ENCODE results near the gene DDIT4. TPM values are rescaled to one million over a fixed set of nuclear protein-coding genes. Genes with fewer than 3 reads are reported as not detected.
A peak's percentile ranks its signal among the peaks of the same experiment; 100 is the strongest.

The DDIT4 gene
- total and polyA plus RNA-seq, 9 of the 15 experiments (the other 6 are each of a cell fraction or from before 2014, with no cell fraction given), result 8.2 to 675 (median 159) TPM

GRCh38 chr10:72277996-72278667, 4.4 kb downstream of the DDIT4 start (continued):
- TF ChIP-seq, protein P1, sequence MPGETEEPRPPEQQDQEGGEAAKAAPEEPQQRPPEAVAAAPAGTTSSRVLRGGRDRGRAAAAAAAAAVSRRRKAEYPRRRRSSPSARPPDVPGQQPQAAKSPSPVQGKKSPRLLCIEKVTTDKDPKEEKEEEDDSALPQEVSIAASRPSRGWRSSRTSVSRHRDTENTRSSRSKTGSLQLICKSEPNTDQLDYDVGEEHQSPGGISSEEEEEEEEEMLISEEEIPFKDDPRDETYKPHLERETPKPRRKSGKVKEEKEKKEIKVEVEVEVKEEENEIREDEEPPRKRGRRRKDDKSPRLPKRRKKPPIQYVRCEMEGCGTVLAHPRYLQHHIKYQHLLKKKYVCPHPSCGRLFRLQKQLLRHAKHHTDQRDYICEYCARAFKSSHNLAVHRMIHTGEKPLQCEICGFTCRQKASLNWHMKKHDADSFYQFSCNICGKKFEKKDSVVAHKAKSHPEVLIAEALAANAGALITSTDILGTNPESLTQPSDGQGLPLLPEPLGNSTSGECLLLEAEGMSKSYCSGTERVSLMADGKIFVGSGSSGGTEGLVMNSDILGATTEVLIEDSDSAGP (CRISPR knock-in tag; IDR thresholded peaks at IDR 0.05), result no peak
- TF ChIP-seq RFX5 (IDR thresholded peaks at IDR 0.05; ENCODE audit: low read depth, low read length) (no peak), SREBF2 (CRISPR knock-in tag; IDR thresholded peaks at IDR 0.05) (no peak), RBM22 (IDR thresholded peaks at IDR 0.05; ENCODE audit: low read depth, low read length, poor library complexity, severe bottlenecking) (peak; percentile 68), TRIM24 (IDR thresholded peaks at IDR 0.05) (no peak), CBX8 (IDR thresholded peaks at IDR 0.05; ENCODE audit: borderline replicate concordance, extremely low read depth, low read depth, low read length, poor library complexity, severe bottlenecking) (no peak), HNRNPL (IDR thresholded peaks at IDR 0.05; ENCODE audit: low read depth, low read length) (no peak), POLR2G (IDR thresholded peaks at IDR 0.05; ENCODE audit: low read depth, low read length) (peak; percentile 72), STAG1 (CRISPR knock-in tag; IDR thresholded peaks at IDR 0.05; ENCODE audit: borderline replicate concordance) (no peak), BACH1 (tag; IDR thresholded peaks at IDR 0.05) (peak; percentile 54)
